Neural cell (in vitro differentiated cells): ENCODE results near the gene MIPOL1.

Experiments used
- CTCF ChIP-seq: fragments of 450-650 bp; IDR thresholded peaks from 2 replicates; pipeline ENCODE4 v1.5.1; 2014; ENCODE audit warnings: antibody characterized with exemption, mild to moderate bottlenecking, moderate library complexity; ENCODE audit not compliant: poor library complexity, severe bottlenecking
- EZH2 ChIP-seq: fragments of 200-600, 300-800 bp; shearing (Covaris generic), sonication (generic); IDR thresholded peaks from 2 replicates; pipeline ENCODE4 v1.6.1; 2014; ENCODE audit warnings: antibody characterized with exemption, low read length, borderline replicate concordance, mild to moderate bottlenecking; ENCODE audit not compliant: insufficient read depth, poor library complexity, severe bottlenecking
- POLR2AphosphoS5 ChIP-seq: IDR thresholded peaks from 2 replicates; pipeline ENCODE4 v1.6.1; 2012
- REST ChIP-seq: IDR thresholded peaks from 2 replicates; pipeline ENCODE4 v1.6.1; 2012; ENCODE audit warnings: borderline replicate concordance

- TF ChIP-seq CTCF = no peak
- TF ChIP-seq POLR2AphosphoS5 = no peak
- TF ChIP-seq REST = no peak
- TF ChIP-seq EZH2 = no peak
Measured at GRCh38 chr14:37550511-37550910, 352.8 kb downstream of the MIPOL1 start.
